GM12878 (cell line): ENCODE results near the gene SPPL3. TPM values are rescaled to one million over a fixed set of nuclear protein-coding genes. Genes with fewer than 3 reads are reported as not detected.

Experiments
- ATAC-seq: fragments of 200-7000 bp; cut with Tn5 transposase; 3 replicates; pipeline ENCODE4 v1.9.1; 2020; ENCODE audit warnings: mild to moderate bottlenecking, moderate library complexity
- BruUV-seq: library from RNA; stranded (reverse); fragments of 400-500 nt; replicated peaks from 2 replicates; lab custom pipeline; 2021; lab: Mats Ljungman, UMichigan
- CTCF ChIA-PET: fragments of 300-600 bp; sonication (Branson Sonifier 250); formaldehyde crosslinking; extraction: SDS; loops from one replicate; lab custom pipeline; 2021; ENCODE audit warnings: inconsistent platforms; lab: Yijun Ruan, JAX
- POLR2A ChIA-PET: fragments of 350-600 bp; formaldehyde crosslinking; extraction: SDS; loops from one replicate; lab custom pipeline; 2021; ENCODE audit warnings: inconsistent platforms; lab: Charles Lee
- RAD21 ChIA-PET: fragments of 300-600 bp; sonication (Branson Sonifier 250); formaldehyde crosslinking; loops from one replicate; lab custom pipeline; 2023; ENCODE audit warnings: antibody characterized with exemption; ENCODE audit not compliant: unreplicated experiment; lab: Charles Lee
- SMC1A ChIA-PET: fragments of 300-600 bp; sonication (Branson Sonifier 250); formaldehyde crosslinking; loops from one replicate; lab custom pipeline; 2023; ENCODE audit not compliant: unreplicated experiment, uncharacterized antibody; lab: Charles Lee
- DNase-seq: peaks from one replicate; pipeline ENCODE4 v3.0.0-alpha.2; 2011; ENCODE audit warnings: low read depth, low spot score
- FAIRE-seq: peaks from 3 replicates; lab custom pipeline; 2011; peaks lifted over from hg19 to GRCh38; lab: Jason Lieb, UNC
- H2AFZ ChIP-seq: 2 replicates; pipeline ENCODE4 v1.6.0; 2011; ENCODE audit warnings: low read depth, low read length, control low read depth; ENCODE audit not compliant: control insufficient read depth
- H3K27ac ChIP-seq: 2 replicates; pipeline ENCODE4 v1.5.1; 2011; ENCODE audit warnings: control low read depth; ENCODE audit not compliant: control insufficient read depth, insufficient read depth
- H3K27me3 ChIP-seq, 2 experiments: replicated peaks in 1 of 2; 2 replicates each; pipeline versions ENCODE4 v1.6.0 to v1.6.1; 2011; ENCODE audit warnings: low read length in 1 of 2; ENCODE audit not compliant: control insufficient read depth in 2 of 2, insufficient read depth in 2 of 2
- H3K36me3 ChIP-seq, 2 experiments: 2 replicates each; pipeline ENCODE4 v1.5.1; 2011; ENCODE audit warnings: low read length in 1 of 2; ENCODE audit not compliant: control insufficient read depth in 2 of 2, insufficient read depth in 2 of 2
- H3K4me1 ChIP-seq: 2 replicates; pipeline ENCODE4 v1.6.1; 2011; ENCODE audit warnings: mild to moderate bottlenecking, low read length, moderate library complexity, mixed read lengths; ENCODE audit not compliant: control insufficient read depth, insufficient read depth
- H3K4me2 ChIP-seq: 2 replicates; pipeline ENCODE4 v1.6.0; 2011; ENCODE audit warnings: control low read depth; ENCODE audit not compliant: control insufficient read depth, insufficient read depth
- H3K4me3 ChIP-seq: fragments of 200-600 bp; sonication (generic); 2 replicates; pipeline ENCODE4 v1.5.1; 2016
- H3K79me2 ChIP-seq: 2 replicates; pipeline ENCODE4 v1.6.0; 2011; ENCODE audit warnings: low read length; ENCODE audit not compliant: control insufficient read depth, insufficient read depth
- H3K9ac ChIP-seq: 2 replicates; pipeline ENCODE4 v1.8.0; 2011; ENCODE audit warnings: low read length, control low read depth, mixed read lengths; ENCODE audit not compliant: control insufficient read depth, insufficient read depth
- H3K9me3 ChIP-seq: replicated peaks from 3 replicates; pipeline ENCODE4 v1.5.1; 2011; ENCODE audit warnings: mild to moderate bottlenecking, low read length; ENCODE audit not compliant: control insufficient read depth, insufficient read depth
- H4K20me1 ChIP-seq: 2 replicates; pipeline ENCODE4 v1.6.0; 2011; ENCODE audit not compliant: control insufficient read depth, insufficient read depth
- ATF3 ChIP-seq: IDR thresholded peaks from 2 replicates; pipeline ENCODE4 v1.6.1; 2011; ENCODE audit warnings: low read depth, mild to moderate bottlenecking, low read length, moderate library complexity, borderline replicate concordance; ENCODE audit errors: extremely low read depth
- BCL11A ChIP-seq: IDR thresholded peaks from 2 replicates; pipeline ENCODE4 v1.6.1; 2011; ENCODE audit warnings: low read depth, low read length
- BRCA1 ChIP-seq: IDR thresholded peaks from 2 replicates; pipeline ENCODE4 v1.6.1; 2011; ENCODE audit warnings: low read depth, low read length, improper control_type of control experiment
- CBX3 ChIP-seq: fragments of 200-600 bp; sonication (generic); IDR thresholded peaks from 2 replicates; pipeline ENCODE4 v1.6.1; 2016; ENCODE audit warnings: low read depth, borderline replicate concordance
- CEBPZ ChIP-seq: fragments of 150-350 bp; IDR thresholded peaks from 2 replicates; pipeline ENCODE4 v1.6.1; 2016; ENCODE audit warnings: low read depth, low read length
- EZH2 ChIP-seq: IDR thresholded peaks from 2 replicates; pipeline ENCODE4 v1.6.1; 2012; ENCODE audit warnings: low read depth, mild to moderate bottlenecking, control low read depth, inconsistent platforms, low read length, borderline replicate concordance; ENCODE audit not compliant: control insufficient read depth
- MEF2A ChIP-seq: IDR thresholded peaks from 2 replicates; pipeline ENCODE4 v1.6.1; 2011; ENCODE audit warnings: low read depth, mild to moderate bottlenecking, low read length, moderate library complexity; ENCODE audit not compliant: insufficient read depth
- NFYA ChIP-seq: IDR thresholded peaks from 2 replicates; pipeline ENCODE4 v1.6.1; 2011; ENCODE audit warnings: low read depth, mild to moderate bottlenecking, low read length, improper control_type of control experiment, borderline replicate concordance
- NR2F1 ChIP-seq: fragments of 450-650 bp; conservative IDR thresholded peaks from 2 replicates; pipeline ENCODE4 v1.6.1; 2017; ENCODE audit warnings: mild to moderate bottlenecking
- RELA ChIP-seq: fragments of 450-650 bp; IDR thresholded peaks from 2 replicates; pipeline ENCODE4 v1.8.0; 2014; ENCODE audit warnings: borderline replicate concordance; ENCODE audit not compliant: partially characterized antibody
- SIN3A ChIP-seq: IDR thresholded peaks from 2 replicates; pipeline ENCODE4 v1.6.1; 2012; ENCODE audit warnings: low read depth, low read length, improper control_type of control experiment
- SIX5 ChIP-seq: IDR thresholded peaks from 2 replicates; pipeline ENCODE4 v1.6.1; 2011; ENCODE audit warnings: mild to moderate bottlenecking, low read depth, low read length, moderate library complexity; ENCODE audit not compliant: severe bottlenecking
- SP1 ChIP-seq: IDR thresholded peaks from one replicate; pipeline ENCODE4 v1.6.1; 2011; ENCODE audit warnings: low read depth, low read length
- ZNF622 ChIP-seq: fragments of 450-650 bp; IDR thresholded peaks from 2 replicates; pipeline ENCODE4 v1.6.1; 2017; ENCODE audit warnings: mild to moderate bottlenecking, inconsistent platforms
- WGBS: methylation state at CpG from one replicate; pipeline ENCODE4 v1.1.6; 2016; ENCODE audit warnings: low lambda C conversion rate; ENCODE audit not compliant: insufficient replicate concordance, insufficient coverage; ENCODE audit errors: missing lambda C conversion rate; 5-methylcytosine and 5-hydroxymethylcytosine counted together
- in situ Hi-C: fragments of 300-500 bp; cut with MboI; formaldehyde crosslinking; loops from 9 replicates; pipeline ENCODE4 v1.14.3; 2018; ENCODE audit warnings: mixed read lengths
- intact Hi-C: fragments of 100-400 bp; cut with micrococcal nuclease; formaldehyde crosslinking; loops from one replicate; pipeline ENCODE4 v1.14.2; 2022; ENCODE audit not compliant: unreplicated experiment
- polyA plus RNA-seq, 11 experiments: library from polyadenylated mRNA; depleted of rRNA in 4 of 11; unstranded in 6 of 11; stranded (reverse) in 5 of 11; fragments of >200 nt; fragmentation: Nextera tagmentation in 4 of 11; fragmentation: Illumina TruSeq in 1 of 11; extraction: Ambion mirVana in 4 of 11; extraction: Trizol in 1 of 11; gene quantifications; 1 replicate in 1 of 11; 2 replicates in 10 of 11; pipeline versions ENCODE4 v1.2.1 to v1.2.3, GENCODE V29; 2011 to 2016; ENCODE audit warnings: inconsistent platforms in 2 of 11, missing spikeins in 2 of 11, low read depth in 1 of 11
- total RNA-seq, 4 experiments: library from RNA; depleted of rRNA in 3 of 4; stranded (reverse); fragments of >200 nt in 3 of 4; fragmentation: Illumina TruSeq in 1 of 4; extraction: Trizol in 1 of 4; gene quantifications; 2 replicates each; pipeline versions ENCODE4 v1.2.1 to v1.2.3, GENCODE V29; 2013 to 2021
- TF ChIP-seq, protein P1 (sequence below): fragments of 450-650 bp; IDR thresholded peaks from 2 replicates; pipeline ENCODE4 v1.6.1; 2014; ENCODE audit warnings: mild to moderate bottlenecking
- TF ChIP-seq, protein P2 (sequence below): fragments of 450-650 bp; IDR thresholded peaks from 2 replicates; pipeline ENCODE4 v1.6.1; 2016; ENCODE audit warnings: mild to moderate bottlenecking
- TF ChIP-seq, protein P3 (sequence below): IDR thresholded peaks from 2 replicates; pipeline ENCODE4 v1.6.1; 2011; ENCODE audit warnings: borderline replicate concordance, low read depth, mild to moderate bottlenecking, moderate library complexity, low read length; ENCODE audit not compliant: insufficient read depth, poor library complexity, severe bottlenecking

Gene SPPL3
- total and polyA plus RNA-seq, 10 of the 15 experiments (the other 5 are each of a cell fraction or from before 2014, with no cell fraction given), result 4.3 to 45.5 (median 11.7) TPM

- intact Hi-C loops (no loop called here), in situ Hi-C loops (no loop called here)
- Histone ChIP-seq H4K20me1 (no peaks in the 10 kb centered on the region), H3K27ac (no peak overlapping the region), H3K4me1 (no peaks in the 10 kb centered on the region), H3K27me3 (no peaks in the 10 kb centered on the region), H3K79me2 (no peaks in the 10 kb centered on the region), H3K4me3 (no peak overlapping the region), H2AFZ (no peak overlapping the region), H3K9ac (no peak overlapping the region), H3K9me3 (no peaks in the 10 kb centered on the region), H3K36me3 (peaks cover 19 to 25% of the 10 kb centered on the region in 2 experiments), H3K4me2 (no peak overlapping the region)
- WGBS, result 83% methylated on average over 3 of the region's 3 CpGs
- POLR2A ChIA-PET, result no interaction called here
- SMC1A ChIA-PET, result interaction anchor here (0.9 to 1.7 kb wide), 2 partner anchors 116 to 209 kb away, joined by 3 to 4 read pairs; no protein-coding TSS in a partner anchor
- RAD21 ChIA-PET, result interaction anchor here (0.6 kb wide), 1 partner anchor 208 kb away, joined by 3 read pairs; no protein-coding TSS in a partner anchor
- CTCF ChIA-PET, result interaction anchor here (0.8 kb wide), 1 partner anchor 94 kb away, joined by 3 read pairs; no protein-coding TSS in a partner anchor
- DNase-seq (no peak), ATAC-seq (no peak), FAIRE-seq (no peak)
- no TSS peak for BruUV-seq
- TF ChIP-seq ATF3 (no peak), ZNF622 (no peak), EZH2 (no peak), CEBPZ (no peak), BRCA1 (no peak), BCL11A (no peak), CBX3 (no peak), SIN3A (no peak), NFYA (no peak), SIX5 (no peak), RELA (no peak), NR2F1 (no peak), SP1 (no peak), MEF2A (no peak)
- TF ChIP-seq, protein P1, sequence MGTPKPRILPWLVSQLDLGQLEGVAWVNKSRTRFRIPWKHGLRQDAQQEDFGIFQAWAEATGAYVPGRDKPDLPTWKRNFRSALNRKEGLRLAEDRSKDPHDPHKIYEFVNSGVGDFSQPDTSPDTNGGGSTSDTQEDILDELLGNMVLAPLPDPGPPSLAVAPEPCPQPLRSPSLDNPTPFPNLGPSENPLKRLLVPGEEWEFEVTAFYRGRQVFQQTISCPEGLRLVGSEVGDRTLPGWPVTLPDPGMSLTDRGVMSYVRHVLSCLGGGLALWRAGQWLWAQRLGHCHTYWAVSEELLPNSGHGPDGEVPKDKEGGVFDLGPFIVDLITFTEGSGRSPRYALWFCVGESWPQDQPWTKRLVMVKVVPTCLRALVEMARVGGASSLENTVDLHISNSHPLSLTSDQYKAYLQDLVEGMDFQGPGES, result no peak
- TF ChIP-seq, protein P2, sequence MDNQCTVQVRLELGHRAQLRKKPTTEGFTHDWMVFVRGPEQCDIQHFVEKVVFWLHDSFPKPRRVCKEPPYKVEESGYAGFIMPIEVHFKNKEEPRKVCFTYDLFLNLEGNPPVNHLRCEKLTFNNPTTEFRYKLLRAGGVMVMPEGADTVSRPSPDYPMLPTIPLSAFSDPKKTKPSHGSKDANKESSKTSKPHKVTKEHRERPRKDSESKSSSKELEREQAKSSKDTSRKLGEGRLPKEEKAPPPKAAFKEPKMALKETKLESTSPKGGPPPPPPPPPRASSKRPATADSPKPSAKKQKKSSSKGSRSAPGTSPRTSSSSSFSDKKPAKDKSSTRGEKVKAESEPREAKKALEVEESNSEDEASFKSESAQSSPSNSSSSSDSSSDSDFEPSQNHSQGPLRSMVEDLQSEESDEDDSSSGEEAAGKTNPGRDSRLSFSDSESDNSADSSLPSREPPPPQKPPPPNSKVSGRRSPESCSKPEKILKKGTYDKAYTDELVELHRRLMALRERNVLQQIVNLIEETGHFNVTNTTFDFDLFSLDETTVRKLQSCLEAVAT, result no peak
- TF ChIP-seq, protein P3, sequence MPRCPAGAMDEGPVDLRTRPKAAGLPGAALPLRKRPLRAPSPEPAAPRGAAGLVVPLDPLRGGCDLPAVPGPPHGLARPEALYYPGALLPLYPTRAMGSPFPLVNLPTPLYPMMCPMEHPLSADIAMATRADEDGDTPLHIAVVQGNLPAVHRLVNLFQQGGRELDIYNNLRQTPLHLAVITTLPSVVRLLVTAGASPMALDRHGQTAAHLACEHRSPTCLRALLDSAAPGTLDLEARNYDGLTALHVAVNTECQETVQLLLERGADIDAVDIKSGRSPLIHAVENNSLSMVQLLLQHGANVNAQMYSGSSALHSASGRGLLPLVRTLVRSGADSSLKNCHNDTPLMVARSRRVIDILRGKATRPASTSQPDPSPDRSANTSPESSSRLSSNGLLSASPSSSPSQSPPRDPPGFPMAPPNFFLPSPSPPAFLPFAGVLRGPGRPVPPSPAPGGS, result no peak
Observed at GRCh38 chr12:120763250-120763649, 140.9 kb downstream of the SPPL3 start.
